Endothelial cell of umbilical vein (primary cell): ENCODE results near the gene KCNH6.

Experiments used
- CTCF ChIP-seq, 2 donors: IDR thresholded peaks; 1 replicate in 1 of 2; 2 replicates in 1 of 2; pipeline ENCODE4 v1.5.1; 2011; ENCODE audit warnings: low read length in 2 of 2, mild to moderate bottlenecking in 2 of 2, moderate library complexity in 2 of 2, control low read depth in 1 of 2, inconsistent platforms in 1 of 2, low read depth in 1 of 2; ENCODE audit not compliant: insufficient read depth in 1 of 2; ENCODE audit errors: extremely low read depth in 1 of 2
- FOS ChIP-seq: IDR thresholded peaks from 2 replicates; pipeline ENCODE4 v1.6.1; 2011; ENCODE audit warnings: mild to moderate bottlenecking, low read length, moderate library complexity, borderline replicate concordance; ENCODE audit not compliant: insufficient read depth
- POLR2A ChIP-seq: IDR thresholded peaks from 2 replicates; pipeline ENCODE4 v1.6.1; 2012; ENCODE audit warnings: low read depth, mild to moderate bottlenecking, control low read depth, low read length
- POLR2AphosphoS5 ChIP-seq: IDR thresholded peaks from 2 replicates; pipeline ENCODE4 v1.6.1; 2012; ENCODE audit warnings: low read depth, mild to moderate bottlenecking, control low read depth, low read length, moderate library complexity; ENCODE audit not compliant: insufficient read depth

GRCh38 chr17:63534078-63534570 lies 11.0 kb downstream of the KCNH6 start:
- TF ChIP-seq FOS (no peak), CTCF (IDR thresholded peaks at IDR 0.05; ENCODE audit: extremely low read depth in 1 of 2, insufficient read depth in 1 of 2, low read depth in 1 of 2, low read length in 2 of 2) (no peak), POLR2A (no peak), POLR2AphosphoS5 (no peak)
